H9 (cell line): ENCODE results near the gene ABLIM3. TPM values are rescaled to one million over a fixed set of nuclear protein-coding genes. Genes with fewer than 3 reads are reported as not detected.

ENCODE experiments used
- DNase-seq: peaks from one replicate; pipeline ENCODE4 v3.0.0-alpha.2; 2017
- H2AFZ ChIP-seq: one replicate; pipeline ENCODE4 v1.6.1; 2013; ENCODE audit warnings: mild to moderate bottlenecking, low read length, control low read depth, moderate library complexity
- H2AK5ac ChIP-seq: 2 replicates; pipeline ENCODE4 v1.6.1; 2013; ENCODE audit warnings: low read length, control low read depth, mixed read lengths; ENCODE audit not compliant: insufficient read length
- H2BK120ac ChIP-seq: one replicate; pipeline ENCODE4 v1.6.1; 2013; ENCODE audit warnings: low read depth, mild to moderate bottlenecking, low read length, control low read depth, inconsistent platforms; ENCODE audit not compliant: poor library complexity, severe bottlenecking
- H2BK12ac ChIP-seq: 2 replicates; pipeline ENCODE4 v1.6.1; 2013; ENCODE audit warnings: low read length, control low read depth, mixed read lengths, low read depth; ENCODE audit not compliant: insufficient read length
- H2BK15ac ChIP-seq: 2 replicates; pipeline ENCODE4 v1.6.1; 2013; ENCODE audit warnings: low read depth, low read length, control low read depth
- H2BK20ac ChIP-seq: one replicate; pipeline ENCODE4 v1.6.1; 2013; ENCODE audit warnings: low read depth, mild to moderate bottlenecking, low read length, control low read depth, inconsistent platforms; ENCODE audit not compliant: poor library complexity, severe bottlenecking
- H2BK5ac ChIP-seq: 2 replicates; pipeline ENCODE4 v1.6.1; 2013; ENCODE audit warnings: low read length, control low read depth, mixed read lengths; ENCODE audit not compliant: insufficient read length
- H3K14ac ChIP-seq: 2 replicates; pipeline ENCODE4 v1.6.1; 2013; ENCODE audit warnings: low read length, control low read depth; ENCODE audit not compliant: insufficient read depth
- H3K18ac ChIP-seq: 2 replicates; pipeline ENCODE4 v1.6.1; 2013; ENCODE audit warnings: low read depth, mild to moderate bottlenecking, mixed read lengths, low read length, control low read depth; ENCODE audit not compliant: insufficient read length
- H3K23ac ChIP-seq: 2 replicates; pipeline ENCODE4 v1.6.1; 2013; ENCODE audit warnings: low read length, control low read depth, mixed read lengths, low read depth; ENCODE audit not compliant: insufficient read length
- H3K23me2 ChIP-seq: 2 replicates; pipeline ENCODE4 v1.6.1; 2013; ENCODE audit warnings: low read depth, mild to moderate bottlenecking, mixed read lengths, low read length, control low read depth; ENCODE audit not compliant: insufficient read length, poor library complexity, severe bottlenecking
- H3K27ac ChIP-seq: 2 replicates; pipeline ENCODE4 v1.5.1; 2013; ENCODE audit warnings: low read length, control low read depth, mixed read lengths, low read depth; ENCODE audit not compliant: insufficient read length
- H3K27me3 ChIP-seq: 2 replicates; pipeline ENCODE4 v1.6.1; 2013; ENCODE audit warnings: low read length, control low read depth, inconsistent platforms; ENCODE audit not compliant: insufficient read depth
- H3K4ac ChIP-seq: 2 replicates; pipeline ENCODE4 v1.6.1; 2013; ENCODE audit warnings: low read depth, mild to moderate bottlenecking, control low read depth, inconsistent platforms, low read length, moderate library complexity
- H3K4me1 ChIP-seq: 2 replicates; pipeline ENCODE4 v1.6.1; 2013; ENCODE audit warnings: low read length, control low read depth, inconsistent platforms; ENCODE audit not compliant: insufficient read depth
- H3K4me2 ChIP-seq: 2 replicates; pipeline ENCODE4 v1.6.1; 2013; ENCODE audit warnings: low read length, control low read depth, mixed read lengths; ENCODE audit not compliant: insufficient read length, insufficient read depth
- H3K56ac ChIP-seq: 2 replicates; pipeline ENCODE4 v1.6.1; 2013; ENCODE audit warnings: low read depth, mild to moderate bottlenecking, mixed read lengths, low read length, control low read depth; ENCODE audit not compliant: insufficient read length
- H3K79me1 ChIP-seq: 2 replicates; pipeline ENCODE4 v1.6.1; 2013; ENCODE audit warnings: low read depth, mild to moderate bottlenecking, moderate library complexity, low read length, control low read depth, inconsistent platforms; ENCODE audit not compliant: insufficient read depth, poor library complexity, severe bottlenecking
- H3K79me2 ChIP-seq: 2 replicates; pipeline ENCODE4 v1.6.1; 2013; ENCODE audit warnings: low read length, control low read depth, inconsistent platforms; ENCODE audit not compliant: insufficient read depth
- H3K9ac ChIP-seq: 2 replicates; pipeline ENCODE4 v1.6.1; 2013; ENCODE audit warnings: low read length, control low read depth, mixed read lengths; ENCODE audit not compliant: insufficient read length; ENCODE audit errors: extremely low read depth
- H3K9me3 ChIP-seq: one replicate; pipeline ENCODE4 v1.6.1; 2013; ENCODE audit warnings: low read depth, low read length, inconsistent platforms; ENCODE audit not compliant: control insufficient read depth
- H3T11ph ChIP-seq: one replicate; pipeline ENCODE4 v1.6.1; 2013; ENCODE audit warnings: mild to moderate bottlenecking, low read length, control low read depth, inconsistent platforms
- H4K20me1 ChIP-seq: one replicate; pipeline ENCODE4 v1.6.1; 2013; ENCODE audit not compliant: control insufficient read depth, insufficient read length, insufficient read depth
- H4K5ac ChIP-seq: 2 replicates; pipeline ENCODE4 v1.6.1; 2013; ENCODE audit warnings: low read depth, mild to moderate bottlenecking, mixed read lengths, low read length, control low read depth; ENCODE audit not compliant: insufficient read length
- H4K8ac ChIP-seq: replicated peaks from 2 replicates; pipeline ENCODE4 v1.6.1; 2013; ENCODE audit warnings: low read length, control low read depth, mixed read lengths, low read depth; ENCODE audit not compliant: insufficient read length
- H4K91ac ChIP-seq: 2 replicates; pipeline ENCODE4 v1.6.1; 2013; ENCODE audit warnings: low read depth, mild to moderate bottlenecking, moderate library complexity, mixed read lengths, low read length, control low read depth; ENCODE audit not compliant: insufficient read length
- H3K27ac Mint-ChIP-seq, 3 experiments: 2 replicates in 2 of 3; 3 replicates in 1 of 3; pipeline ENCODE4 v1.8.0; 2020 to 2021; ENCODE audit warnings: mixed read lengths in 3 of 3, mild to moderate bottlenecking in 1 of 3, moderate library complexity in 1 of 3
- H3K27me3 Mint-ChIP-seq: 2 replicates; pipeline ENCODE4 v1.8.0; 2021; ENCODE audit warnings: low read depth, mild to moderate bottlenecking, moderate library complexity, mixed read lengths
- H3K36me3 Mint-ChIP-seq, 3 experiments: 2 replicates in 2 of 3; 3 replicates in 1 of 3; pipeline ENCODE4 v1.8.0; 2020 to 2021; ENCODE audit warnings: low read depth in 3 of 3, mixed read lengths in 3 of 3; ENCODE audit not compliant: insufficient read depth in 1 of 3
- H3K4me1 Mint-ChIP-seq, 2 experiments: 2 replicates each; pipeline ENCODE4 v1.8.0; 2020; ENCODE audit warnings: mixed read lengths in 2 of 2
- H3K4me3 Mint-ChIP-seq, 2 experiments: 2 replicates in 1 of 2; 3 replicates in 1 of 2; pipeline ENCODE4 v1.8.0; 2020 to 2021; ENCODE audit warnings: mild to moderate bottlenecking in 2 of 2, mixed read lengths in 2 of 2, moderate library complexity in 1 of 2
- H3K9me3 Mint-ChIP-seq, 2 experiments: 2 replicates in 1 of 2; 3 replicates in 1 of 2; pipeline ENCODE4 v1.8.0; 2020; ENCODE audit warnings: mild to moderate bottlenecking in 2 of 2, mixed read lengths in 2 of 2, moderate library complexity in 1 of 2
- WGBS: extraction: QIAGEN DNeasy Blood & Tissue Kit; methylation state at CpG from one replicate; pipeline ENCODE4 v1.1.7; 2013; ENCODE audit warnings: missing lambda C conversion rate, low lambda C conversion rate, mixed read lengths; ENCODE audit not compliant: insufficient read length; ENCODE audit errors: extremely low coverage; 5-methylcytosine and 5-hydroxymethylcytosine counted together
- total RNA-seq: library from RNA; stranded (reverse); gene quantifications from 2 replicates; pipeline ENCODE4 v1.2.1, GENCODE V29; 2021
- TF ChIP-seq, protein P1 (sequence below): fragments of 200-600 bp; sonication (generic); conservative IDR thresholded peaks from 3 replicates; pipeline ENCODE4 v1.8.0; 2021; ENCODE audit warnings: antibody characterized with exemption, mild to moderate bottlenecking

The ABLIM3 gene
- total RNA-seq, 1 experiment from 2014 or later: 0.20 TPM

DNA sequence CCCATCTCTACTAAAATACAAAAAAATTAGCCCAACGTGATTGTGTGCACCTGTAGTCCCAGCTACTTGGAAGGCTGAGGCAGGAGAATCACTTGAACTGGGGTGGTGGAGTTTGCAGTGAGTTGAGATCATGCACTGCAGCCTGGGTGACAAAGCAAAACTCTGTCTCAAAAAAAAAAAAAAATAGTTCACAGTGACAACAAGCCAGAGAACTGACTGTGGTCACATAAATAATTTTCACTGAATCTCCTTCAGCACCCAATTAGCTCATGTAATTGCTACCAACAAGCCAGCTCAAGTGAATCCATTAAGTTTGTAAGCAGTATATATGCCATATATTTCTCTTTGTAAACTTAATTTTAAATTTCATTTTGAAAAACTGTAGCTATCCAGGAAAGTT lies 115.8 kb downstream of the ABLIM3 start:
- Histone ChIP-seq H2BK120ac (no peak overlapping the region), H3K27me3 (no peaks in the 10 kb centered on the region), H4K5ac (no peak overlapping the region), H3T11ph (no peak overlapping the region), H2AFZ (no peak overlapping the region), H2AK5ac (no peak overlapping the region), H3K79me2 (no peaks in the 10 kb centered on the region), H2BK15ac (no peak overlapping the region), H3K4ac (no peak overlapping the region), H3K4me2 (no peak overlapping the region), H3K14ac (no peak overlapping the region), H3K9ac (no peak overlapping the region), H3K79me1 (no peaks in the 10 kb centered on the region), H3K56ac (no peak overlapping the region), H3K4me1 (no peaks in the 10 kb centered on the region), H2BK20ac (no peak overlapping the region), H2BK5ac (no peak overlapping the region), H3K9me3 (no peaks in the 10 kb centered on the region), H3K27ac (no peak overlapping the region), H4K8ac (no peak overlapping the region), H4K91ac (no peak overlapping the region), H3K23me2 (no peaks in the 10 kb centered on the region), H3K23ac (no peak overlapping the region), H4K20me1 (no peaks in the 10 kb centered on the region), H3K18ac (no peak overlapping the region), H2BK12ac (no peak overlapping the region)
- TF ChIP-seq, protein P1, sequence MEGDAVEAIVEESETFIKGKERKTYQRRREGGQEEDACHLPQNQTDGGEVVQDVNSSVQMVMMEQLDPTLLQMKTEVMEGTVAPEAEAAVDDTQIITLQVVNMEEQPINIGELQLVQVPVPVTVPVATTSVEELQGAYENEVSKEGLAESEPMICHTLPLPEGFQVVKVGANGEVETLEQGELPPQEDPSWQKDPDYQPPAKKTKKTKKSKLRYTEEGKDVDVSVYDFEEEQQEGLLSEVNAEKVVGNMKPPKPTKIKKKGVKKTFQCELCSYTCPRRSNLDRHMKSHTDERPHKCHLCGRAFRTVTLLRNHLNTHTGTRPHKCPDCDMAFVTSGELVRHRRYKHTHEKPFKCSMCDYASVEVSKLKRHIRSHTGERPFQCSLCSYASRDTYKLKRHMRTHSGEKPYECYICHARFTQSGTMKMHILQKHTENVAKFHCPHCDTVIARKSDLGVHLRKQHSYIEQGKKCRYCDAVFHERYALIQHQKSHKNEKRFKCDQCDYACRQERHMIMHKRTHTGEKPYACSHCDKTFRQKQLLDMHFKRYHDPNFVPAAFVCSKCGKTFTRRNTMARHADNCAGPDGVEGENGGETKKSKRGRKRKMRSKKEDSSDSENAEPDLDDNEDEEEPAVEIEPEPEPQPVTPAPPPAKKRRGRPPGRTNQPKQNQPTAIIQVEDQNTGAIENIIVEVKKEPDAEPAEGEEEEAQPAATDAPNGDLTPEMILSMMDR: no peak
- no peak for DNase-seq
- Mint-ChIP-seq H3K27me3 (peaks cover 39% of the 10 kb centered on the region), H3K36me3 (no peaks in the 10 kb centered on the region), H3K27ac (no peak overlapping the region), H3K9me3 (no peaks in the 10 kb centered on the region), H3K4me1 (0 out of 4 replicates have a peak, but pooled peaks cover 0 to 3% of the 10 kb centered on the region in 2 experiments), H3K4me3 (no peak overlapping the region)
- WGBS: no CpG with 5 or more reads among the region's 1 CpG
